GM18870 (cell line): Measurements from ENCODE around the gene GNG5.
"Not testable (repeated sequence)": the region's sequence is repeated elsewhere in the genome, so short reads cannot be mapped to it uniquely, and the experiment has no call there.

ENCODE experiments used
- ATAC-seq: cut with Tn5 transposase; IDR thresholded peaks from one replicate; pipeline ENCODE4 v1.9.1; 2021; ENCODE audit warnings: moderate library complexity; ENCODE audit not compliant: unreplicated experiment

Gene GNG5

DNA sequence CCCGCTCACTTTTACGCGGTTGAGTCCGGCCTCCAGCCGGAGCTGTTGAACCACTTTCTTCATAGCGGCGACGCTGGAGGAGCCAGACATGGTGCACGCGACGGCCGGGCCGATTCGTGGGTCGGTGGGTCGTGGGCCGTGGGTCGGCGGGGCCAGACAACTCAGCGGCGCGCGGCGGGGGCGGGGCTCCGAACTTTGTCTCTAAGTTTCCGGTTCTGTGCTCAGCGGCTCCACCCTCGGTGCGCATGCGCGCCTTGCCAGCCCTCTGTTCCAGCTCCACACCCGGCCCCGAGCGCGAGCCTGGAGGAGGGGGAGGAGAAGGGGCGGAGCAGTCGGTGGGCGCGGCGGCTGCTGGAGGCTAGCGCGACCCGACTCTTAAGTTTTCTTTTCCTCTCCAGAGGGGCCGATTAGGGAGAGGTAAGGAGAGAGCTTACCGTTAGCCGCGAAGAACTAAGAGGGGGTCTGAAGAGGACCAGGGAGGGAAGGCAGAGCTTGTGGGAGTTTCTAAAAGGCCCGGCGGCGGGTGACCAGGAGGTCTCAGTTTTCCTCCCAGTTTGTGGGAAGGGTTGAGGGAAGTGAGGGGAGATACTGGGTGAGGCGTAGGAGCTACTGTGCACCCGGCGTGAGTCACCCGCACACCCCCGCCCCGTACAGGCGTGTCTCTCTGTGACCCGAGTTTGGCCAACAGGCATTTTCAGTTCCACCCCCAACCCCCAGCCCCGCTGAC is at the start of gene GNG5, which contains the start of gene SPATA1:
Gene GNG5 (minus strand): TSS at position 580 of the 727 bp plus-strand sequence. CDS start 490 bp downstream, at position 90.
Gene SPATA1 (plus strand): TSS at position 385 of the 727 bp plus-strand sequence. CDS start 9,974 bp downstream, outside the sequence.
- peak; percentile 72 for ATAC-seq

DNA sequence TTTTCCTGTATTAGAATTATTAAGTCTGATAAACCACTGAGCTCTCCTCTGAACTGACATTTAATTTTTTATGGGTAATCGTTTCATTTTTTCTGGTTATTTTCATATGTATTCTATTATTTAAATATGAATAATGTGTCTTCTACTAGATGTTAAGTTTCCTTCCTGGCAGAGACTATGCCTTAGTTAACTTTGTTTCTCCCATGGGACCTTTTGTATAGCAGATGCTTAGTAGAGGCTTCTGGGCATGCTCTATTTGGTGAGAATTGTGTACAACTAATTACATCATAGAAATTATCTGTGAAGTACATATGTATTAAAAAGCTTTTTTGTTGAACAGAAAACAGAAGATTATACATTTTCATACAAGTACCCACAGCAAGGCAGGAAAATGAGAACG is 44.4 kb upstream of the GNG5 start:
- no peak for ATAC-seq

DNA sequence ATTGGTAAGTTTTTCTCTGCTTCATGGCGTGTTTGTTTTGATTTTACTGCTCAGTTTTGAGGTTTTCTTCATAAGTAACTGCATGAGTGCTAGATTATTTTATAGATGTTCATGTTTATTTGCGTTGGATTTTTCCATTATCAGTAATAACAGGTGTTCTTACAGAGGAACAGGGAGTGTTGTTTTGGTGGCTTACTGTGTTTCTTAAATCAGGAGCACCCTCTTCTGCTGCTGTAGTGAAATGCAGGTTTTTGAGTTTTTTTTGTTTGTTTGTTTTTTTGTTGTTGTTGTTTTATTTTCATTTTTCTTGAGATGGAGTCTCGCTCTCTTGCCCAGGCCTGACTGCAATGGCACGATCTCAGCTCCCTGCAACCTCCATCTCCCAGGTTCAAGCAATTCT is 35.3 kb upstream of the GNG5 start:
- no peak for ATAC-seq

DNA sequence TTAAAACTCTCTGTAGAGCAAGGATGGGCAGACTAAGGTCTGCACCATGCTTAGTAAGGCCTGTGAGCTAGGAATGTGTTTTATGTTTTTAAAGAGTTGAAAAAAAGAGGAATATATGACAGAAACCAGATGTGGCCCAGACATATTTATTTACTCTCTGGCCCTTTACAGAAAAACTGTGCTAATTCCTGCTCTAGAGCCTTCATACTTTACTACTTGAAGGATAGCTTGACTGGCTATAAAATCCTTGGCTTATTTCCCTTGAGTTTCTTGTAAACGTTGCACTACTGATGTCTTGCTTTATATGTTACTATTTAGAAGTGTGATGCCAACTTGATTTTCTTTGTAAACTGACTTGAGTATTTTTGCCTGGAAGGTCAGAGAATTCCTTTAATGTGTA is 34.4 kb upstream of the GNG5 start:
- no peak for ATAC-seq

DNA sequence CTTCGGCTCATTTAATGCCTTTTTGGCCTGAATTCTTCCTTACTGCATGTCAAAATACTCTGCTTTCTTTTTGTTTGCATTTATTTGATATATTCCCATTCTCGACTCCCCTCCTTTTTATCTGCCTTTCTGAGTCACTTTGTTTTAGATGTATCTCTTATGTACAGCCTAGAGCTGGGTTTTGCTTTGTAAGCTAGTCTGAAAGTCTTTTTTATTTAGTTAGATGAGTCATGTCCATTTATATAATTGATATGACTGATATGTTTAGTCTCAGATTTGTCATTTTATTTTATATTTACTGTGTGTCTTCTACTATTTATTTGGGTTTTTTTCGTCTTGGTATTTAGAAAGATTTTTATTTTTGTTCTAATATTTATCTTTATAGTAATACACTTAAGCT is 33.6 kb upstream of the GNG5 start:
- ATAC-seq, result no peak

DNA sequence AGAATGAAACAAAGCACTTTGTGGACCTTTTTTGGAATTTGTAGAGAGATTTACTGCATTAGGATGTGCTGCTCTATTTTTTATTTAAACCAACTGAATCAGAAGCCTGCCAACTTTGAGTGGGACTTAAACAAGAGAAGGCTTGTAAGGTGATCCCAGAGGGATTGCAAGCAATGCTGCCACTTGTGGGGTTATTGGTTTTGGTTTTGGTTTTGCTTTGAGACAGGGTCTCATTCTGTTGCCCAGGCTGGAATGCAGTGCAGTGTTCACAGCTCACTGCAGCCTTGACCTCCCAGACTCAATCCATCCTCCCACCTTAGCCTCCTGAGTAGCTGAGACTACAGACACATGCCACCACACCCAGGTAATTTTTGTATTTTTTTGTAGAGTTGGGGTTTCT is 32.2 kb upstream of the GNG5 start:
- peak; percentile 75 for ATAC-seq

DNA sequence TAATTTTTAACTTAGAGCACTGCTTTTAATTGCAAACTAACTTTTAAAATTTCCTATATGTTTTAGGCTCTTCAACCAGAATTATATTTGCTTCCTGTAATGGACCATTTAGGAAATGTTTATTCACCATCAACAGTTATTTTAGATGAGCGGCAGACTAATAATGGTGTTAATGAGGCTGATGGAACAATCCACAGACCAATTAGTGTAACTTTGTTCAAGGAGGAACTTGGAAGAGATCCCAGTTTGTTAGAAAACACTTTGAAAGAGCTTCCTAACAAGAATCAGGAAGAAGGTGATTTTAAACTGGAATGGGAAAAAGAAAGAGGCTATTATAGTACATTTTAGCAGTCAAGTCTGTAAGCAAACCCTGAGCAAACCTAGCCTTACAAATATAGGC is 19.4 kb upstream of the GNG5 start:
- no peak for ATAC-seq

DNA sequence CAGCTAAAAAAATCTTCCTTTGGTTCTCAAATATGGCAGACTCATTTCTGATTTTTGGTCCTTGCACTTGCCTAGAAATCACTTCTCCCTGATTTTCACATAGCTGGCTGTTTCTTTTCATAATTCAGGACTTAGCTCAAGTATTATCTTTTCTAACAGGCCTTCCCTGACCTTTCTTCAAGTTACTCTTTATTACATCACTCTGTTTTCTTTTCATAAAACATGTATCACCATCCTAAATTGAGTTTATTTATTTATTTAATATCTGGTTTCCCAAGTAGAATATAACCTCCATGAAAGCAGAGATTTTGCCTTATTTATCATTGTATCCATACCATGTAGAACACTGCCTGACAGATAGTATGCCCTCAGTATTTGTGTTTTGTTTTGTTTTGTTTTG is 18.2 kb upstream of the GNG5 start:
- no peak for ATAC-seq

DNA sequence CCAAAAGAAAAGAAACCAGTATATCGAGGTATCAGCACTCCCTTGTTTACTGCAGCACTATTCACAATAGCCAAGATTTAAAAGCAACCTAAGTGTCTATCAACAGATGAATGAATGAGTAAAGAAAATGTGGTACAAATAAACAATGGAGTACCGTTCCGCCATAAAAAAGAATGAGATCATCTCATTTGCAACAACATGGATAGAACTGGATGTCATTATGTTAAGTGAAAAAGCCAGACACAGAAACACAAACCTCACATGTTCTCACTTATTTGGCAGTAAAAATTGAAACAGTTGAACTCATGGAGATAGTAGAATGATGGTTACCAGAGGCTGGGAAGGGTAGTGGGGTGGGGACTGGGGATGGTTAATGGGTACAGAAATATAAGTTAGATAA is 4.3 kb upstream of the GNG5 start:
- ATAC-seq, result no peak

DNA sequence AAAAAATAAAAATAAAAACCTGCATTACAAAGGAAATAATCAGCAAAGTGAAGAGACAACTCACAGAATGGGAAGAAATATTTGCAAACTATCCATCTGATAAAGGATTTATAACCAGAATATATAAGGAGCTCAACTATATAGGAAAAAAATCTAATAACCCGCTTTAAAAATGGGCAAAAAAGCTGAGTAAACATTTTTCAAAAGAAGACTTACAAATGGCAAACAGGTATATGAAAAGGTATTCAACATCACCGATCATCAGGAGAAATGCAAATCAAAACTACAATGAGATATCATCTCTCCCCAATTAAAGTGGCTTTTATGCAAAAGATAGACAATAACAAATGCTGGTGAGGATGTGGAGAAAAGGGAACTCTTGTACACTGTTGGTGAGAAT is 3.8 kb upstream of the GNG5 start:
- ATAC-seq, result no peak

DNA sequence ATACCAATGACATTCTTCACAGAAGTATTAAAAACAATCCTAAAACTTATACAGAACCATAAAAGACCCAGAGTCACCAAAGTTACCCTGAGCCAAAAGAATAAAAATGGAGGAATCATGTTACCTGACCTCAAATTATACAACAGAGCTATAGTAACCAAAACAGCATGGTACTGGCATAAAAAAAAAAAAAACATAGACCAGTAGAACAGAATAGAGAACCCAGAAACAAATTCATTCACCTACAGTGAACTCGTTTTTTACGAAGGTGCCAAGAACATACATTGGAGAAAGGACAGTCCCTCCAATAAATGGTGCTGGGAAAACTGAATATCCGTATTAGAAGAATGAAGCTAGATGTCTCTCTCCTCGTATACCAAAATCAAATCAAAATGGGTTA is 2.6 kb upstream of the GNG5 start:
- ATAC-seq, result no peak

DNA sequence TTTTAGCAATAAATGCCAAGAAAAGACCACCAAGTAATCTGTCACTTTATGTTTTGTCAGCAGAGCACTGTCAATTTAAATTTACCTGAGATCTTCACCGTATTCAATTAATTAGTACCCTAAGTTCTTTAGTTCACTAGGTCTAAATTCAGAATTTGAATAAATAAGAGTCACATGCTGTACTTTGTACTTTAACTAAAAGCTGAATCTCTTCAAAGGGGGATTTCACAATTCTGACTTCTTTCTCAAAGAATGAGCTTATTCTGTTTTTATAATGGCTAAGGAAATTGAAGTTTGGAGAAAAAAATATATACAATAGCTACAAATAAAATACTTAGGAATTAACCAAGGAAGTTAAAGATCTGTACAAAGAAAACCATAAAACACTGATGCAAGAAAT is 2.1 kb upstream of the GNG5 start:
- ATAC-seq, result no peak

DNA sequence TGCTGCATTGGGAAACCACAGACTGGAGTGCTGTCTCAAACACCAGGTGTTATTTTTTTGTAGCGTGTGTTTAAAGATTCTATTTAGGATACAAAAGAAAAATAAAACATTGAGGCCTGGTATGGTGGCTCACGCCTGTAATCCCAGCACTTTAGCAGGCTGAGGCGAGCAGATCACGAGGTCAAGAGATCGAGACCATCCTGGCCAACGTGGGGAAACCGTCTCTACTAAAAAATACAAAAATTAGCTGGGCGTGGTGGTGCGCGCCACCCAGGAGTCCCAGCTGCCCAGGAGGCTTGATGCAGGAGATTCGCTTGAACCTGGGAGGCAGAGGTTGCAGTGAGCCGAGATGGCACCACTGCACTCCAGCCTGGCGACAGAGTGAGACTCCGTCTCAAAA is 1.5 kb upstream of the GNG5 start:
- not testable (repeated sequence) for ATAC-seq

DNA sequence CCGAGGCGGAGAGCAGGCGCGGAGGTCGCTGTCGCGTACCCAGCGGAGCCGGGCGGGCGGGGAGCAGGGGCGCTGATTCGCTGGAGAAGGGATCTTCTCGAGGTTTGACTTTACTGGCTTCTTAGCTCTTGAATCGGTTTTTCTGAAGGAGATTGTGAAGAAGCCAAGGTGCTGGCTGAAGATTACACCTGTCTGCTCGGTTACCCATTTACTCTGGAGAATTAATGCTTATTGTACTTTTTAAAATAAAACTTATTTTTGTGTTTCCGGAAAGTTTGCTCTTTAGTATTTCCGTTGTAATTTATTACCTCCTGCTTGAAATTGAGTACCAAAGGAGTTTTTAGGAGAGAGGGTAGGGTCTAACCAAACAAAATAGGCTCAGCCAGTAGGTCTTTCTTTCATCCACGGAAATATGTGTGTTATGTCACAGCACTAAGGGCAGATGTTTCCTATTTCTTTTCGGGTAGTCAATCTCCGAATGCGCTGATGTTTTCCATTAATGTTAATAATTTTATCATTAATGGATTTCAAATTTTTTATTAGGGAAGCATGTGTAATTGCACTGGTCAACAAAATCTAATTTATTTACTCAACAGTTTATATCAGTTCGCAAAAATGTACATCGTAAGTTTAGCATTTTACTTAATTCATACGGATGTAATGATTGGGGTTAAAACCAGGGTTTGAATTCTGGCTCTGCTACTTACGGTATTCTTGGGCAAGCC is 510 bp upstream of the GNG5 start:
- no peak for ATAC-seq

DNA sequence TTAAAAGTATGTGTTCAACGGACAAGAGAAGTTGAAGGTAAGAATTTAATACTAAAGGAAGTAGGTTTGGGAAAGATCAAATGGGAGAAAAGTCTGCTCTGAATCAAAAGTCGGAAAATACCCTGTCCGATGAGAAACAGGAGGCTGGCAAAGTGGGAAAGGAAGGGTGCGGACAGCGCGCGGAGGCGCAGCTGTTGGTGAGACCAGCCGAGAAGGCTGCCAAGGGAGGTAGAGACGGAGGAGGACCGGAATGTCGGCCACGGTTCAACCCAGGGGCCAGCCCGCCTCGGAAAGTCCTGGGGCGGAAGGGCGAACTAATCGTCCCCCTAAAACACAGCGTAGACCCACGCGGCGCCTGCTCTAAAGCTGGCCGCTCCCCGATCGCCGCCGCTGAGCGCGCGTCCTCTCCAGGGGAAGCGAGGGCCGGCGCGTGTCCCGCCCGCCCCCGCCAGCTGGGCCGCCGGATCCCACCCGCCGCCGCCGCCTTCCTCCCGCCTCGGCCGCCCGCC is 834 bp downstream of the GNG5 start:
- ATAC-seq, result peak; percentile 20

DNA sequence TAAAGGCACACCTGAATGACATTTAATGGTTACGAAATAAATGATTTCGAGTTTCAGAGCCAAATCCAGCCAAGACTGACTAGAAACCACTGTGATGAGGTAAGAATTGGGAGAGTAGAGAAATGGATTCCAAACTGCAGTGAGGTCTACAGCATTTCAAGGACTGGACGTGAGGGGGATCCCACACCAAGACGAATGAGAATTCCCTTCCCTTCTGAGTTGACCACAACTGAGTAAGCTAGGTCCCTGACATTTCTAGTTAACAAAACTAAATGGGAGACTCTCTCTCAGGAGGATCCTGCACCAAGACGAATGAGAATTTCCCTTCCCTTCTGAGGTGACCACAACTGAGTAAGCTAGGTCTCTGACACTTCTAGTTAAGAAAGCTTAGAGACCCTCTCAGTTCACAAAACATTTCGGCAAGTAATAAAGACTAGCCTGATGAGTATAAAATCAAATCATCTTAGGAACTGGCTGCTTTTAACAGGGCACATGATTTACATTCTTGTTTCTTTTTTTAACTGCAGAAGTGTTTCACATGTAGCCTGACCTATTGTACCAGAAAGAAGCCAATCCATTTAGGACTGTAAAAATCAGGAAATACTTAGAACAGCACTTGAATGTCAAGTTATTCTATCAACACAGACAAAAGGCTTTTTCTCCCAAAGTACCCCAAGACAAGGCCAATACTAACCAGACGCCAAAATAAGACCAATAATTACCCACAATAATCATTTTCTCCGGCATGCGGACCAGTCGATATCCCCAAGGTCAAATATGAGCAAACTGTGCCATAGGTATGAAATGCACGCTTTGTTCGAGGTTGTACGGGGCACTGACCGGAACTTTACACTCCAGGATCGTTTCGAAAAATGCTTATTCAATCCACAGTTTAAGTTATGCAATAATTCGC is 1.5 kb downstream of the GNG5 start:
- no peak for ATAC-seq

DNA sequence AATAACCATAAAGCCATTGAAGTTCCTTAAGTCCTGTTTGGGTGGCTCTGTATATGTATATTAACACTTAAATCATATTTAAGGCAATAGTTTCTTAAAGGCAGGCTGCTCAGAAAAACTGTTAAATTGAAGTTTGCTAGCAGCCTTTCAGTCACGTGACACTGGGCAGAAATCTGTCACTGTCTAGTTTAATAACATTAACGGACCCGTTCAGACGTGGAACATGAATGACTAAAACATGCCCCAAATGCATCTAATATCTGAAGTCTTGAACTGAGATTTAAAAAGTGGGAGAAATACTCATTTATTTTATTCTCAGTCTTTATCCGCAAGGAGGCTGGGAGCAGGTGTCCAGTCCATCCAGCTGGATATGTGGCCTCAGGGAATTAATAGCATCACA is 3.5 kb downstream of the GNG5 start:
- ATAC-seq, result no peak

DNA sequence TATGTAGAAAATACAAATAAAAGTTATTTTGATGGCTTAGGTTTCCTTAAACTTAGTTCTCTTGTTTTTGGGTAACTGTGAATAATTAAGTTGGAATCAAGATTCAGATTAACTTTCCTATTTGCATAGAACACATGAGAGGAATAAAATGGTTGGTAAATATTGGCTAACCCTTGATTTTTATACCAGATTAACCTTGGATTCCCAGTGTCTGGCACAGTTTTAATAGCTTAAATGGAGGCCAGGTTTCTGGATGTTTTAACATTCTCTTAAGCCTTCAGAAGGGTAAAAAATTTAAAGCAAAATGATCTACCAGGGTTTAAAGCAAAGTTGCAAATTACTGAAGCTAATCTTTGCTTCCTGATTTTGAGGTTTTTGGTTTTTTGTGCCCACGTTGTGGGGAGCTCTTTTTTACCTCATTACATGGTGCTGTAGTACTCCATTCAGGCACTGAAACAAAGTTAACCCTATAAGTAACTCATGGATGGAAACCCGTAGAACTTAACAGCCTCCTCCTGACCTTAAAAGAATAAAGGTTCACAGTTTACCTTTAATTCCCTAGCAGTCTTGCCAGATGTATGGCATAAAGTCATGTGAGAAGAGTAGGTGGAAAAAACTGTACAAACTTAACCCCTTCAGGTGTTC is 8.6 kb downstream of the GNG5 start:
- ATAC-seq, result no peak

DNA sequence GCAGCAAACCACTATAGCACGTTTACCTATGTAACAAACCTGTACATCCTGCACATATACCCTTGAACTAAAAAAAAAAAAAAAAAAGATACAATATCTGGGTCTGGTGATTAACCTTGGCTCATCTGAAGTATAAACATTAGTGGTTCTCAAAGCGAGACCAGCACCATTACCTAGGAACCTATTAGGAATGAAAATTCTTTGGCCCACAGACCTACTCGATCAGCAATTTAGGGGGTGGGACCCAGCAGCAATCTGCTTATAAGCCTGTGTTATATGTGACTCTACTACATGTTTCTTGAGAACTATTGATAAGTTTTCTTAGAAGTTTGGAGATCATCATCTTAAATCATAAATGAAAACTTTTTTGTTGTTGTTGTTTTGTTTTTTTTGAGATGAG is 9.9 kb downstream of the GNG5 start:
- no peak for ATAC-seq

DNA sequence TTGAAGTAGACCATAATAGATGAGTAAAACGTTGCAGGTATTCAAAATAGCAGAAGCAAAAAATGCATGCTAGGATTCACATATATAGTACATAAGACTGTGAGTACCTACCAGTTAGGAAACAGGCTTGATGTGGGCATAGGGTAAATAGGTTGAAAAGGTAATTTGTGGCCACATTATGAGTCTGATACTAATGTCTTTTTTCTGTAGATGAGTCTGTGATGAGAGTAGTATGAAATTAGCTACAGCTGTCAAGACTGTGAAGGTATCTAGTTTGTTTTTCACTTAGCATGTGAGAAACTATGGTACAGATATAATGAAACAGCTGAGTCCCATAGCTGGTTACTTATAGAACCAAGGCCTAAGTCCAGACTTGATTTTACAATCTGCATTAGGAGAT is 12.6 kb downstream of the GNG5 start:
- ATAC-seq, result no peak

DNA sequence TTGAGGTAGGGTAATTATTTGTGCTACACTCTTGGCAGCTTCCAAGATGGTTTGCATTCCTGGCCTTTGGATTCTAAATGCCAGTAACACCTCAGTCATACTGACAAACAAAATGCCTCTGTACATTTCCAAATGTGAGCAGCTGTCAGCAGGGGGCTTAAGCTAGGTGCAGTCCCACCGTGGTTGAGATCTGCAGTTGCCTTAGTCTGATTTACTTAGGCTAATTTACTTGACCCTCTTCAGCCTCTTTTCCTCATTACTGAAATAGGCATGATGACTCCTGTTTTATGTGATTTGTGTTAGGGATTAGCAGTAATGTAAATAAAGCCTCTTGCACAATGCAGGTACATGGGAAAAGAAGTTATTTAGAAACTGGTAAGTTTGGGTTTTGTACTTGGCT is 13.7 kb downstream of the GNG5 start:
- no peak for ATAC-seq
